ENCODE measurements around the gene FECH. TPM values are rescaled to one million over a fixed set of nuclear protein-coding genes. Genes with fewer than 3 reads are reported as not detected.

Gene FECH
- total and polyA plus RNA-seq, 8 donors, result 0.58 to 387 (median 8.2) TPM

GRCh38 chr18:57519668-57520424 is 66.7 kb downstream of the FECH start:
- 60 to 84% (median 70%) methylated on average over 6 to 7 of the region's 7 CpGs for WGBS, 5 donors
- Histone ChIP-seq H3K27me3 (peaks cover 0 to 14% (median 0%) of the 10 kb centered on the region in 3 donors), H3K36me3 (no peaks in the 10 kb centered on the region), H3K4me3 (no peak overlapping the region), H3K27ac (no peak overlapping the region), H3K9me3 (peaks cover 0 to 4% (median 1%) of the 10 kb centered on the region in 4 donors), H3K4me1 (no peaks in the 10 kb centered on the region)
- DNase-seq, result no peak
- TF ChIP-seq POLR2A (IDR thresholded peaks at IDR 0.05), result no peak
- TF ChIP-seq EP300 (IDR thresholded peaks at IDR 0.05), result no peak
- no peak for TF ChIP-seq POLR2AphosphoS5 (IDR thresholded peaks at IDR 0.05)
- TF ChIP-seq CTCF (IDR thresholded peaks at IDR 0.05), result no peak
- intact Hi-C loops (cut with DNase I; ENCODE audit: low total_unique reads), result no loop called here

- Histone ChIP-seq H3K27me3 (peaks cover 0 to 14% (median 0%) of the 10 kb centered on the region in 3 donors), H3K4me3 (no peak overlapping the region), H3K27ac (no peak overlapping the region), H3K4me1 (no peaks in the 10 kb centered on the region), H3K36me3 (no peaks in the 10 kb centered on the region), H3K9me3 (no peaks in the 10 kb centered on the region)
- TF ChIP-seq EP300 (IDR thresholded peaks at IDR 0.05) (no peak), POLR2A (IDR thresholded peaks at IDR 0.05) (no peak)
- intact Hi-C loops (cut with DNase I; ENCODE audit: low total_unique reads), result no loop called here
- no peak for DNase-seq
- WGBS, 5 donors, result 74 to 84% (median 76%) methylated on average over 10 of the region's 10 CpGs
Measured at GRCh38 chr18:57518533-57518932, 68.0 kb downstream of the FECH start.

GRCh38 chr18:57516056-57516455 is 70.4 kb downstream of the FECH start:
- WGBS, 5 donors, result 61 to 76% (median 72%) methylated on average over 6 of the region's 6 CpGs

GRCh38 chr18:57505231-57505630 is 81.3 kb downstream of the FECH start:
- Histone ChIP-seq H3K36me3 (no peaks in the 10 kb centered on the region), H3K27ac (no peak overlapping the region), H3K9me3 (no peaks in the 10 kb centered on the region), H3K4me3 (no peak overlapping the region), H3K4me1 (no peaks in the 10 kb centered on the region), H3K27me3 (peaks cover 0 to 10% (median 5%) of the 10 kb centered on the region in 3 donors)
- no peak for DNase-seq
- TF ChIP-seq EP300 (IDR thresholded peaks at IDR 0.05) (no peak), POLR2AphosphoS5 (IDR thresholded peaks at IDR 0.05) (no peak), CTCF (IDR thresholded peaks at IDR 0.05) (no peak), POLR2A (IDR thresholded peaks at IDR 0.05) (no peak)
- WGBS, 5 donors, result 35 to 59% (median 50%) methylated on average over 1 of the region's 1 CpG
- intact Hi-C loops (cut with DNase I; ENCODE audit: low total_unique reads), result no loop called here

More at GRCh38 chr18:57516056-57516455, 70.4 kb downstream of the FECH start:
- no peaks in the 10 kb centered on the region for H3K9me3 ChIP-seq
- intact Hi-C loops (cut with DNase I; ENCODE audit: low total_unique reads), result no loop called here
- H3K27me3 ChIP-seq, result peaks cover 0 to 14% (median 0%) of the 10 kb centered on the region in 3 donors
- no peak for TF ChIP-seq POLR2AphosphoS5 (IDR thresholded peaks at IDR 0.05)
- TF ChIP-seq EP300 (IDR thresholded peaks at IDR 0.05), result no peak
- TF ChIP-seq POLR2A (IDR thresholded peaks at IDR 0.05), result no peak
- no peak for TF ChIP-seq CTCF (IDR thresholded peaks at IDR 0.05)
- H3K4me3 ChIP-seq, result no peak overlapping the region
- no peak overlapping the region for H3K27ac ChIP-seq
- H3K36me3 ChIP-seq, result no peaks in the 10 kb centered on the region
- no peak for DNase-seq
- H3K4me1 ChIP-seq, result no peaks in the 10 kb centered on the region

GRCh38 chr18:57502624-57503023 is 83.9 kb downstream of the FECH start:
- Histone ChIP-seq H3K4me1 (no peaks in the 10 kb centered on the region), H3K27me3 (peaks cover 0 to 6% (median 2%) of the 10 kb centered on the region in 3 donors), H3K4me3 (no peak overlapping the region), H3K9me3 (no peaks in the 10 kb centered on the region), H3K27ac (no peak overlapping the region), H3K36me3 (no peaks in the 10 kb centered on the region)
- TF ChIP-seq CTCF (IDR thresholded peaks at IDR 0.05), result no peak
- no peak for TF ChIP-seq EP300 (IDR thresholded peaks at IDR 0.05)
- no peak for TF ChIP-seq POLR2A (IDR thresholded peaks at IDR 0.05)
- TF ChIP-seq POLR2AphosphoS5 (IDR thresholded peaks at IDR 0.05), result no peak
- DNase-seq, result no peak
- intact Hi-C loops (cut with DNase I; ENCODE audit: low total_unique reads), result no loop called here
- WGBS, 5 donors, result 70 to 75% (median 72%) methylated on average over 9 of the region's 9 CpGs

All from stomach (tissue), 9 donors.